8988T (cell line): Measurements from ENCODE around the gene ATP8B3.
A peak's percentile ranks its signal among the peaks of the same experiment; 100 is the strongest.
"Not testable (repeated sequence)": the region's sequence is repeated elsewhere in the genome, so short reads cannot be mapped to it uniquely, and the experiment has no call there.

ENCODE experiments used
- DNase-seq: peaks from one replicate; pipeline ENCODE4 v3.0.0; 2011

The ATP8B3 gene

DNA sequence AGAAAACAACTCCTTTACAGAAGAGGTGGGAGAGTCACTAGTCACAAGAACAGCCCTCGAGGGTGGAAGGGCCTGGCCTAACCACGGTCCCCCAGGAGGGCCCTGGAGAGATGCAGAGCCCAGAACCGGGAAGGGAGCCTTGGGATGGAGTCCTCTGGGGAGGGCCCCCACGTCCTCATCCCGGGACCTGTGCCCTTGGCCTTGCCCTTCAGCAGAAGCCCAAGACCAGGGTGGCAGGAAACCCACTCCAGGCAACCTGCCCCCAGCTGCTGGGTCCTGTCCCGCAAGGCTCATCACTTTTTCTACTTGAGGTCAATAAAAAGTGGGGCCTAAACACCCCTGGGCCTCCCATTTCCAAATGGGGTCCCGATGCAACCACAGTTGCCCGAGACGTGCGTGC is 2.3 kb upstream of the ATP8B3 start:
- DNase-seq: no peak

DNA sequence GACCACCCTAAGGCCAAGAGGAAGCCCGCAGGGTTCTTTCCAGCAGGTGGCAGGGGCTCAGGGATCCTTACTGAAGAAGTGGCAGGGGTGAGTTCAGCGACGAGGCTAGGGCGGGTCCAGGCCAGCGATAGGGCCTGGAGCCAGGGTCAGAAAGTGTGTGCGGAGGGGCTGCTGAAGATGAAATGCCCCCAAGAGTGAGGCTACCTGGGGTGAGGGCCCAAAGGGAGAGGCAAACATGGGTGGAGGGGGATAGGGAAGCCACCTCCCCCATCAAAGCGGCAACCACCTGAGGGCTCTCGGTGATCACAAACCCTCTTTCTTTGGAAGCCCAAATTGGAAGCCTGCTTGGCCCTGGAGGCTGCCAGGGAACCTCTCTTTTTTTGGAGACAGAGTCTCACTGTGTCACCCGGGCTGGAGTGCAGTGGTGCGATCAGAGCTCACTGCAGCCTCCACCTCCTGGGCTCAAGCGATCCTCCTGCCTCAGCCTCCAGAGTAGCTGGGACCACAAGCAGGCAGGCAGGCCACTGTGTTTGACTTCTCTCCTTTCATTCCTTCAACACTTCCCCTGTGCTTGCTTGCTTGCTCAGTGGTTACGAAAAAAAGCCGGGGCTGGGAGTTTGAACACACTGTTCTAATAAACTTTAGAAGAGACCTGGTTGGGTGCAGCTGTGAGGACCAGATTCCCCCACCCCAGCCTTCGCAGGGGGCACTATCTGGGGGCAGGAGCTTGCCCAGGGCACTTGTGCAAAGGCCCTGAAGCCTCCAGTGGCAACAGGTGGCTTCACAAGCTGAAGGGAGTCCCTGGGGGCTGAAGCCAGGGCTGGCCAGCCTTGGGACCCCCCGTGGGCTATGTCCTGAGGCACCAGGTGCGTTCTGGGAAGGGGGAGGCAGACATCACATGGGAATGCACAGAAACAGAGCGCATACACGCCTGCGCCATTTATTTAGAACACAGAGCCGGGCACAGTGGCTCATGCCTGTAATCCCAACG is 1.4 kb upstream of the ATP8B3 start:
- DNase-seq: no peak

DNA sequence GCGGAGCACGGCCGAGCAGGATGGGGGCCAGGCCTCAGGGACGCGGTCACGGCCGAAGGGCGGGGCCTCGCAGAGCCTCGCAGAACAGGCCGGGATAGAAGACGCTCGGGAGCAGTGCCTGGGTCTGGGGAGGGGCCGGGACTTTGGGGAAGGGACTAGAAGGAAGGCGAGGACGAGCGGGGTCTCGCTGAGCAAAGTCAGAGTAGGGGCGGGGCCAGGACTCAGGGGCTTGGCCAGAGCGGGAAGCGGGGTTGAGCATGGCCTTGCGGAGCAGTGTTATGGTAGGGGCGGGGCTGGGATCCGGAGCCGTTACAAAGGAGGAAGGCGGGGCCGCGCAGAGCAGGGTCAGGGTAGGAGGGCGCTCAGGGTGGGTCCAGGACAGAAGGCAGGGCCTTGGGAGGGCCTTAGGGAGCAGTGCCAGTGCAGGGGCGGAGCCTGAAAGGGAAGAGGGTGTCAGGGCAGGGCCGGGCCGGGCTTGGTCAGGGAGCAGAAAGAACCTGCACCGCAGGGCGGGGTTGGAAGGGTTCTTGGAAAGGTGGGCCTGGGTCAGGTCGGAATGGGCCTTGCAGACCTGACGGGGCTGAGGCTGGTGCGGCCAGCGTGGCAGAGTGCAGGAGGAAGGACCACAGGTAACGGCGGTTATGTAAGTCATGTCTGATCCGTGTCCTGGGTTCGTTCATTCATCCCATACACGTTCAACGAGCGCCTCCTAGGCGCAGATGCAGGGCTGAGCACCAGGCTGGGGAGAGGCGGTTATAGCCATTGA is 533 bp upstream of the ATP8B3 start:
- peak; percentile 88 for DNase-seq

DNA sequence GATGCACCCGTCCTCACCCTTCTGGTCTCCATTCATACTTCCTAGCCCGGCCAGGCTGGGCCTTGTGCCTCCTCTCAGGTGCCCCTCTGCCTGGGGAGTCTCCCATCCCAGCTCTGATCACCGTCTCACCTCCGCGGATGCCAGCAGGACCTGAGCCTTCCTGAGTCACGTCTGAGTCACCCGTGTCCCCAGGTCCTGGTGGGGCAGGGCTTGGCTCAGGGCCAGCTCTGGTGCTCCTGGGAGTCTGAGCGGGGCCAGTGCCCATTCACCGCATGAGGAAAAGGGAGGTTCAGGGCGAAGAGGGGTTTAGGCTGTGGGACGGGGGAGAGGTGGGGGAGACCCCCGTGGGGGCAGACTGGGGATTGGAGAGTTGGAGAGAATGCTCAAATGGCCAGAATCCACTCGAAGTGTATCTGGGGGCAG is 593 bp downstream of the ATP8B3 start:
- DNase-seq: peak; percentile 95

DNA sequence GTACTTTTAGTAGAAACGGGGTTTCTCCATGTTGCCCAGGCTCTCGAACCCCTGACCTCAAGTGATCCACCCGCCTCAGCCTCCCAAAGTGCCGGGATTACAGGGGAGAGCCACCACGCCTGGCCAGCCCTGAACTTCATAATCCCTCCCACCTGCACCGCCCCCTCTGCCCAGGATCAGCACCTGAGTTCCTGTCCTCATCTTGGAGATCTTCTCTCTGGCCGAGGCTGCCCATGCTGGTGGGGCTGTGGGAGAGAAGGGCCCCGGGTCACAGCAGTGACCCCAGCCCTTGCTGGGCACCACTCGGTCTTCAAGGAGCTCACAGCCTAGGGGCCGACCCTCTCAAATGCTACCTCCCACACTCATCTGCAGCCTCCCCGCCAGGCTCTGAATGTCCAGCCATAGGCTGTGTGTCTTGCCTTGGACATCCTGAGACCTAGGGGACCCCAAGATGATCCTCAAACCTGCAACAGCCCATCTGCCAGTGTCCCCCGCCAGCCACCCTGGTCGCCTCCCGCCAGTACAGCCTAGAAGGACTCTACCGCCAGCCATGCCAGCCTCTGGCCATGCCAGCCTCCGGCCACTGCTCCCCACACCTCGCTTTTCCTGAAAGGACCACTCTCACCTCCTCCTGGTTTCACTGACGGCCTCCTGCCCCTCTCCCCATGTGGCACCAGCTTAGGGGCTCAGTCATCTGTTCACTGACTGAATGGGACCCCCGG is 1.5 kb downstream of the ATP8B3 start:
- DNase-seq: no peak

DNA sequence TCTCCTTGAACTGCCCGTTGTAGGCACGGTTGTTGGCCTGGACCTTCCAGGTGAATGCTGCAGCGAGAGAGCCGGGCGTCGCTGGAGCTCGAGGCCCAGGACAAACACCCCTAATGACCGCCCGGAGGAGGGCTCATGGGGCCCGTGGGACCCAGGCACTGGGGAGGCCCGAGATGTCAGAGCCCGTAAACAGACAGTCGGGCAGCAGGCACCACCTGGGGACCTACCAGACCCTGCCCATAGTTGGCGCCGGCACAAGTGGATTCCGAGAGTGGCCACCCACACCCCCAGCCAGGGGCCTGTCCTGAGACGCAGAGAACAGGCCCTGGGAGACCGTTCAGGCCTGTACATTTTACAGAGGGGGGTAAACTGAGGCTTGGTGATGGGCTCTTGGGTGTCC is 2.4 kb downstream of the ATP8B3 start:
- no peak for DNase-seq

DNA sequence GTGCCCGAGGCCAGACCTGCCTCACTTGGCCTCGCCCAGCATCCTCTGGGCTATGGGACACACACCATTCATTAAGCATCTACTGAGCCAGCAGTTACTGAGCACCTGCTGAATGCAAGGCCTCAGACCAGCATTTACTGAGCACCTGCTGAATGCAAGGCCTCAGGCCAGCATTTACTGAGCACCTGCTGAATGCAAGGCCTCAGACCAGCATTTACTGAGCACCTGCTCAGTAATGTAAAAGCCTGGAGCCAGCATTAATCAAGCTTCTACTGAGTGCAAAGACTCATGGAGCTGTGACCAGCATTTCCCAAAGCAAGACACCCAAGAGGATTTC is 3.7 kb downstream of the ATP8B3 start:
- DNase-seq: no peak

DNA sequence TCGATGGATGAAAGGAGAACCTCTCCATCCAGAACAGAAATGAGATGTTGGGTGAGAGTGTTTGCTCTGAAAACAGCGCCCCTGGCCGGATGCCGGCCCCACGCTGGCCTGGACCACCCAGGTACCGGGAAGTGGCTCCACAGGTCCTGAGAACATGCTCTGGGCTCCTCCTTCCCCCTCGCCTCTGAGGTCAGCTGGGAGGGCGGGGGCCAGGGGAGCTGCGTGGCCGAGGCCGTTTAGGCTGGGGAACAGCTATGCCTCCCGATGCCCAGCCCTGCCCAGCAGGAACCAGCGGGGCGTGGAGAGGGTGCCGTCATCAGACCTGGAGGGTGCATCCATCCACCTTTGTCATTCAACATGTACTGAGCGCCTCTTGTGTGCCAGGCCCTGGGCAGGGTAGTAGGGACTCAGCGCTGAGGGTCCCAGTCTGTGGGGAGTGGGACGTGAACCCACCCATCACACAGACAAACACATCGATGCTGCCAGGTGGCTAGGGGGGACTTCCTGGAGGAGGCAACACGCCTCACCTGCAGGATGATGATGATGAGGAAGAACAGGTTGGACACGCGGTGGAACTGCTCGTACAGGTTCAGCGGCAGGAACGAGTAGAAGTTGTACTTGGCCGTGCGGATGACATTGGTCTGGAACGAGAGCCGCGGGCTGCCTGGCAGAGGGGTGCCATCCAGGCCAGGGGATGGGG is 4.2 kb downstream of the ATP8B3 start:
- no peak for DNase-seq

DNA sequence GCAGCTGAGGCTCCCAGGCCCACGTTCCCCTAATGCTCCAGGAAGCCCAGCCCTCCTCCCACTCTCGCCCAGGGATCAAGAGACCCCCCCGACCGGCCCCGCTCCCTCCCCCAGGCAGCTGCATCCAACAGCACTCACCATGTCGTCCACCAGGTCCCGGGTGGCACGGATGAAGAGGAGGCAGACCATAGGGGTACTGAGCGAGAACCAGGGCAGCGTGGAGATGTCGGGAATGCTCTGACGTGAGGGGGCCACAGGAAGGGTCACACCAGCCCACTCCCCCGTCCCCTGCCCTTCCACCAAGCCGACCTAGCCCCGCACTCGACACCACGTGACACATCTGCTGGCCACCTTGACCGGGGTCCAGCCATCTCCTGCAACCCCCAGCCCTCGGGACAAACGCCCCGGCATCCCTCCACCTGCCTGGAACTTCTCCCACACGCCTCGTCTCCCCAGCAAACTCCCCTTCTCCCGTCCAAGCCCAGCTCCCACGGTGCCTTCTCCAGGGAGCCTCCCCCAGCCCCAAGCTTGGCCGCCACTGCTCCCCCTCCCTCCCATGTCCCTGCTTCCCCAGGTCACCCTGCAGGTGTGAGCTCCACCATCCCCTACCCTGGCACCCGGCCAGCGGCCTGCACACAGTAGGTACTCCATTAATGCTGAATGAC is 4.9 kb downstream of the ATP8B3 start:
- no peak for DNase-seq

DNA sequence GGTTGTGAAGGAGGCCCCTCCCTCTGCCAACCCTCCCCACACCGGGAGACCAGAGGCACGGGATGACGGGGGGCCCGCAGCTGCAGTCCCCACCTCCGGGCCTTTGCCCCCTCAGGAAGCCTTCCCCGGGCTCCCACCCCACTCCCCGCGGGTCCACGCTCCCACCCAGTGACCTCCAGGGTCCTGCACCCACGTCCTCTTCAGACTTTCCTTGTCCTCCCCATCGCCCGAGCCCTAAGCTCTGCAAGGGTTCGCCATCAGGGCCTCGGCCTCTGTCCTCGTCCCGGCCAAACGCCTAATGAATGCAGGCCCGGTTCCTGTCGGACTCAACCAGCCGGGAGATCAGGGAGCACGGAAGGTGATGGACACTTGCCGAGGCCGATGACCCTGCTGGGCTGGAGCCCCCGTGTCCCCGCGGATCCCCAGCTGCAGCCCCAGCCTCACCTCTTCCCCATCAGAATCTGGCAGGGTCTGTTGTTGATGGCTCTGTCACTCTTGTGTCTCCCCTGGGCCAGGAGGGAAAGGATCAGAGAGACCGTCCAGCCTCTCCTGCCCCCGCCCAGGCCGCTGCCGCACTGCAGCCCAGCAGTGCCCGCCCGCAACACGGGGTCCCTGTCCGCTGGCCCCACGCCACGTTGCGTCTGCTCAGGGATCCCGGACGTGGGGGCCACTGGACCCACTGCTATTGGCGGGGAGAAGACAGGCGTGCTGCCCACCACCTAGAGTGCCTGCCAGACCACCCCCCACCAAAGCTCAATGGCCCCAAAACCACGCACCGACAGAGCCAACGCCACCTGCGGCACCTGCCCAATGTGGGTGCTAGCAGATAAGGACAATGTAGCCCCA is 5.7 kb downstream of the ATP8B3 start:
- DNase-seq: no peak

DNA sequence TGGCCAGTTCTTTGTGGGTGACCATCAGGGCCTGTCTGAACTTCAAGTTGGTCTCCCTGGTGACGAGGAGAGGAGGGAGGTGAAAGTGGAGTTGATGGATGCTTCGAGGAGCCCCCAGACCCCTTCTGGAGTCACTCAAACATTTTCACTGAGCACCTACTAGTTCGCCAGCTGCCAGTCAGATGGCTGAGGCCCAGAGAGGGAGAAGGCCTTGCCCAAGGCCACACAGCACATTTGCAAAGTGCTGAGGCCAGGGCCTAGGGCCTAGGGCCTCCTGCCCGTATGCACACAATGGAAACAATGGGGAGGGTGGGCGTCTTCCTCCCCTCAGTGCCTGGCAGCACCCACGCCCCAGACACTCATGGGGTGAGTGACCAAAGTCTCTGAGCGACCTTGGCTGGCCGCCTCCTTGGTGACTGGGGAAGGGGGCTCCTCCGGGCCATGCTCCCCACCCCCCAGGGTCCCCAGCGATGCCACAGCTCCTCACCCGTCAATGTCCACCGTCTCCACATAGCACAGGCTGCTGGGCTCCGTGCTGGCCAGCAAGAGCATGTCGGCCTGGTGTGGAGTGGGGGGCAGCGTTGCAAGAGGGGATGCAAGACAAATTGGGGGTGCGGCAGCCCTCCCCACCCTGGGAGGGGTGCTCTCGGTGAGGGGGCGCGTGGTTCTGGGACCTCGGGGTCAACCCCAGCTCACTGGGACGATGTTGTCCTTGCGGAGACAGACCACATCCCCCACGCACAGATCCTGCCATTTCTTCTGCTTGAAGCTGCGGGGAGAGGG is 6.5 kb downstream of the ATP8B3 start:
- no peak for DNase-seq

DNA sequence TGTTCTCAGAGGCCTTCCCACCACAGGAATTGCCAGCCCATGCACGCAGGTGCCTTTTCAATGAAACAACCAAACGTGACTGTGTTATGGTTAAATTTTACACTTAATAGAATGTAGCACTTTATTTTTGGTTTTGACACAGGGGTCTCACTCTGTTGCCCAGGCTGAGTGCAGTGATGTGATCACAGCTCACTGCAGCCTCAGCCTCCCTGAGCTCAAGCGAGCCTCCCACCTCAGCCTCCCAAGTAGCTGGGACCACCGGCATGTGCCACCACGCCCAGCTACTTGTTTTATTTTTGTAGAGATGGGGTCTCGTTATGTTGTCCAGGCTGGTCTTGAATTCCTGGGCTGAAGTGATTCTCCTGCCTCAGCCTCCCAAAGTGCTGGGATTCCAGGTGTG is 7.2 kb downstream of the ATP8B3 start:
- no peak for DNase-seq

DNA sequence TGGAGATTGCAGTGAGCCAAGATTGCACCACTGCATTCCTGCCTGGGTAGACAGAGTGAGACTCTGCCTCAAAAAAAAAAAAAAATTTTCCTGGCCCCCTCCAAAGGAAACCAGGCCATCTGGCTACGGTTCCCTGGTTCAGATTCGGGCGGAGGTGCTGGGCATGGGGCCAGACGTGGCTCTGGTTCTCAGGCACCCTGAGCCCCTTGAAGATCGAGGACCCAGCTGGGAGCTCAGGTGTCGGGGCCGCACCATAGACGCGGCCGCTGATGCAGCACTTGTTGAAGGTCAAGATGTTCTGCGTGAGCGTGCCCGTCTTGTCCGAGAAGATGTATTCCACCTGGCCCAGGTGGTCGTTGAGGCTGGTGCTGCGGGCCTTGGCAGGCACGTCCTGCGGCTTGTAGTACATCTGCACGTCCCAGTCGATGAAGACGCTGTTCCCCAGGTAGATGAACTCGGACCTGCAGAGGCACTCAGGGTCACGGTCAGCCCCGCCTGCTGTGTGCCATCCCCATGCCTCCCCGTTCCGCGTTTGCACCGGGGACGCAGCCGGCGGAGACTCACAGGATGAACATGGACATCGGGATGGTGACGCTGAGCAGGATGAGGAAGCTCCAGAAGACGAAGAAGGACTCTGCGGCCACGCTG is 12.3 kb downstream of the ATP8B3 start:
- DNase-seq: no peak

DNA sequence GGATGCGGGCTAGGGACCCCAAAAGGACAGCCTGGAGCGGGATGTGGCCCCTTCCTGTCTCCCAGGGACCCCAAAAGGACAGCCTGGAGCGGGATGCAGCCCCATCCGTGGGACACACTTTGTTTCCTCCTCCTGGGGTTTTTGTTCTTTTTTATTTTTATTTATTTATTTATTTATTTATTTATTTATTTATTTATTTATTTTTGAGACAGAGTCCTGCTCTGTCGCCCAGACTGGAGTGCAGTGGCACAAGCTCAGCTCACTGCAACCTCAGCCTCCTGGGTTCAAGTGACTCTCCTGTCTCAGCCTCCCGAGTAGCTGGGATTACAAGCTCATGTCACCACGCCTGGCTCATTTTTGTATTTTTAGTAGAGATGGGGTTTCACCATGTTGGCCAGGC is 14.8 kb downstream of the ATP8B3 start:
- not testable (repeated sequence) for DNase-seq

DNA sequence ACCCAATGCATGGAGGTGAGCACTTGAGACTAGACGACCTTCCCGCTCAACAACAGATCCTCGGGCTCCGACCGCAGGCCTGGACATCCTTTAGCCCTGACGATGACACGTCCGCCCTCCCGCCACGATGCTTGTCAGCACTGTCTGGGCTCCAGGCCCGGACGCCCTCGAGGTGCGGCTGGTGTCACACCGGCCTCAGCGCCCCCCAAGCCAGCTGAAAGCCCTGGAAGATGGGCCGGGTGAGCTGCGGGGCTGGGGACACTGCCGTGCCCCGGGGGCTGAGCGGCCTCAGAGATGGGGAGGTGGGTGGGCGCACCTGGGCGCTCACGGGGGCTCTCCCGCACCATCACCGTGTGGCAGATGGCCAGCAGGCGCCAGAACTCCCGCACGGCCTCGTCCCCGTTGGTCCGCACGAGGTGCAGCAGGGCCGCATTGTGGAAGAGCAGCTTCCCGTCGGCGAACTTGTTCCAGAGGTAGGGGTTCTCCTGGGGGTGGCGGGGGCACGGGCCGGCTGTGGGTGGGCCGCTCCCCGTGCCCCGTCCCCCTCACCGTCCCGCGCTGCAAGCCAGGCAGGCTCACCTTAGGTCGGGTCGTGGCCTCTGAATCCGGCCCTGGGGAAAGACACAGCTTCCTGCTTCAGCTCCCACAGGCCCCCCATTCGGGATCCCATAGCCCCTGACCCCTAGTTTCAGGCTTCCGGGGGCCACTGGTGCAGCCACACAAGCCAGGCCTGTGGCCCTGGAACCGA is 15.5 kb downstream of the ATP8B3 start:
- DNase-seq: no peak

DNA sequence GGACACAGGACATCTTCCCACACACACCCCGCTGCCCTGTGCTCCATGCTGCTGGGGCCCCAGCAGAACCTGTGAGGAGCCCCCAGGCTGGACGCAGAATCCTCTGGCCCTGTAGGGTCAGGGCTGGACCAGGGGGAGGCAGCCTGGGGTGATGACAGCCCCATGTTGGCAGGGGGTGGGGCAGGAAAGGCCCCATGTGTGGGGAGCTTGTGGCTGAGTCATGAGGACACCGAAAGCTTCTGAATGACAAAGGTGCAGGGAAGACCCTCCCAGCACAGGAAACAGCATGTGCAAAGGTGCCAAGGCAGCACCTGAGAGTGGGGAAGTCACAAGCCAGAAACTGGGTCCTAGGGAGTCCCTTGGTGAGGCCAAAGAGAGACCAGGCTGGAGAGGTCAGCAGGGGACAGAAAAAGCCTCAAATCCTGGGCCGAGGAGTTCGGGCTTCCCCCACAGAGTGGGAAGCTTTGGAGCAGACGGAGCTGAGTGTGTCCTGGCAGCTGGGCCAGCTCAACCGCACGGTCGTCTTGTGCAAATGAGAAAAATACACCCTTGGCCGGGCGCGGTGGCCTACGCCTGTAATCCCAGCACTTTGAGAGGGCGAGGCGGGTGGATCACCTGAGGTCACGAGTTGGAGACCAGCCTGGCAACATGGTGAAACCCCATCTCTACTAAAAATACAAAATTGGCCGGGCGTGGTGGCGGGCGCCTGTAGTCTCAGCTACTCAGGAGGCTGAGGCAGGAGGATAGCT is 17.5 kb downstream of the ATP8B3 start:
- no peak for DNase-seq

DNA sequence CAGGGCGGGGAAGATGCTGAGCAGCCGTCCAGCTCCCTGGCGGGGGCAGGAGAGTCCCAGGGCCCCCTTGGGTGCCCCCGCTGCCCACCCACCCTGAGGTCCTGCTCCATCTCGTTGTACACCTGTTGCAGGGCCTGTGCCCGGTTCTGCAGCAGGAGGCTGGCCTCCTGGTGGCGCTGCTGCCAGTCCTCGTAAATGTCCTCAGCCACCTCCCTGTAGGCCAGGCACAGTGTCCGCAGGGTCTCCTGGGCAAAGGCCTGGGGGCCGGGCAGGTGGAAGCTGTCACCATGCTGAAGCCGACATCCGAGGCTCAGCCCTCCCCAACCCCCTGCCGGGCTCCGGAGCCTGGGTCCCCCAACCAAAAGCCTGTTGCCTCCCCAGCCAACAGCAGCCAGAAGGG is 20.2 kb downstream of the ATP8B3 start:
- DNase-seq: no peak

DNA sequence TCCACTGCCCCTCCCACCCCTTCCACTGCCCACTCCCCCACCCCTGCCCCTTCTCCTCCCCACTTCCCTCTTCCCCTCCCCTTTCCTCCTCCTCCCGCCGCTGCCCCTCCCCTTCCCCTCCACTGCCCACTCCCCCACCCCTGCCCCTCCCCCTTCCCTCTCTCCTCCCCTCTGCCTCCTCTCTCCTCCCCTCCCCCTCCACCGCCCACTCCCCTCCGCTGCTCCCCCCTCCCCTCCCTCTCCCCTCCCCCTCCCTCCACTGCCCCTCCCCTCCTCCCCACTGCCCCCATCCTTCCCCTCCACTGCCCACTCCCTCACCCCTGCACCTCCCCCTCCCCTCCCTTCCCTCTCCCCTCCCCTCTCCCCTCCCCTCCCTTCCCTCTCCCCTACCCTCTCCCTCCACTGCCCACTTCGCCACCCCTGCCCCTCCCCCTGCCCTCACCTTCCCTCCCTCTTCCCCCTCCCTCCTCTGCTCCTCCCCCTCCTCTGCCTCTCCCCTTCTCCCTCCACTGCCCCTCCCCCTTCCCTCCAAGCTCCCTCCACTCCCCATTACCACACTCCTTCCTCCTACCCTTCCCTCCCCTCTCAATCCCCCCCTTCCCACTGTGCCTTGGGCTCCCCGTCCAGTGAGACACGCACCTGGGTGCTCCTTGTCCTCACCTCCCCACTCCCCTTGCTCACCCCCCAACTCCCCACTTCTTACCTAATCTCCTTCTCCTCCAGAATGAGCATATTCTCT is 21.9 kb downstream of the ATP8B3 start:
- DNase-seq: no peak
